Esophagus muscularis mucosa (tissue), 3 donors: ENCODE data around the gene NECTIN2.

Experiments
- CTCF ChIP-seq, 3 experiments: fragments of 200-600 bp in 2 of 3; fragments of 450-650 bp in 1 of 3; sonication (generic) in 2 of 3; IDR thresholded peaks; one replicate each; pipeline ENCODE4 v1.5.1; 2017 to 2019; ENCODE audit warnings: antibody characterized with exemption in 3 of 3, mild to moderate bottlenecking in 2 of 3, moderate library complexity in 1 of 3
- POLR2A ChIP-seq: fragments of 450-650 bp; IDR thresholded peaks from one replicate; pipeline ENCODE4 v1.6.1; 2017; ENCODE audit warnings: antibody characterized with exemption, moderate library complexity, mild to moderate bottlenecking, low read depth
- POLR2AphosphoS5 ChIP-seq, 2 donors: sonication (generic); formaldehyde crosslinking; IDR thresholded peaks; one replicate each; pipeline ENCODE4 v1.6.1; 2017; ENCODE audit warnings: antibody characterized with exemption in 2 of 2

DNA sequence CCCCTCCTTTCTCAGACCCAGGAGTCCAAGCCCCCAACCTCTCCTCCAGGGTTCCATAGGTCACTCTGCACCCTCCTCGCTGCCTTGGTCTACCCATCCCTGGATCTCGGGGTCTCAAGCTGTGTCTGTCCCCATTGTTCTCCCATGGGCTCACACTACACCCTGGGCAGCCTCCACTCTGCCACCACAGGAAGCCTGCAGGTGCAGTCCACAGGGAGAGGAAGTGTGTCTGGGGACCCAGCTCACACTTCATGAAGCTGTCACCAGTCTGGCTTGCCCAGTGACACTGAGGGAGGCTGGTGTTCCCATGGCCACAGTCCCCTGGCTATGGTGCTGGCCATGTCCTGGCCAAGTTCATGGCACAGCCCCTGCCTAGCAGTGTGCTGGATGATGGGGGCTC is 5.3 kb downstream of the NECTIN2 start:
- TF ChIP-seq CTCF (IDR thresholded peaks at IDR 0.05) (no peak), POLR2AphosphoS5 (IDR thresholded peaks at IDR 0.05) (no peak), POLR2A (no peak)
